GM12892 (cell line): ENCODE data around the gene ANTXRL.

Source experiments
- POLR2A ChIP-seq: IDR thresholded peaks from 2 replicates; pipeline ENCODE4 v1.6.1; 2011; ENCODE audit warnings: low read depth, low read length, control low read depth
- POLR2AphosphoS5 ChIP-seq: IDR thresholded peaks from 2 replicates; pipeline ENCODE4 v1.6.1; 2011; ENCODE audit warnings: low read depth, low read length, control low read depth

DNA sequence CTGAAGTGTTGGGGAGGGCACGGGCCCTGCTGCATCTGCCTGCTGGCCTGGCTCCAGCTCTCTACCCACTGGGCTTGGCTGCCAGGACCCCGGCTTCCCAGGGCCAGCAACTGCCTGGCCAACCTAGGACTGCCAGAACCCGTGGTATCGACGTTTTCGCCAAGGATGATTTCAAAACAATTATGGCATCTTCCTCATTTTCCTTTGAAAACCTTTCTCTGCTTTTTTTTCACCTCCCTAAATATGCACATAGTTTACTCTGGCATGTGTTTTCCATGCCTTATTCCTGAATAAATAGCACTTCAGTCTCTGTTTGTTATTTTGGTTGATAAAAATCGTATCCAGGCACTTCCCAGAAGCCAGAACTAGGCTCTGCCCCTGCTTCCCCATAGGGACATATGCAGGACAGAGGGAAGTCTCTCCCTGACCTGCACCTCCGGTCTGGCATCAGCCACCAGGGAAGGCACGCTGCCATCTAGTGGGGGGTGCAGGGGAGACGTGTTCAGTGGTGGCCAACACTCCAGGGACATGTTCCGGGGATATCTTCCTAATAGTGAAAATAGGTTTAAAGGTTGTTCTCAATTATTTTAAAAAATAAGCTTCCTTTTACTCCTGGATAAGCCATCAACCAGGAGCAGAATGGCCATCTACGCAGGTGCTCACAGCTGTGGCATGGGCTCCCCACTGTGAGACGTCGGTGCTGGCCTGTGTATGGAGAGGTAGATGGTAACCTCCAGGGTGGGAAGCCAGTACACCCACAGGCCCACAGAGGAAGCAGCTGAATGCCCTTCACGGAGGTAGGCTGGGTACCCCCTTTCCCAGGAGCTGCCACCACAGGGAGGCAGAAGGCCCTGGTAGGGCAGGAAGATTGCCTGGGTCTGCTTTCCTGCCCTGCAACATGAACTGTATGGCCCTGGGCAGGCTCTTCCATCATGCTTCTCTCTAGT lies 30.7 kb upstream of the ANTXRL start:
- TF ChIP-seq POLR2AphosphoS5 (no peak), POLR2A (no peak)
